ENCODE measurements around the gene PLK2.

DNA sequence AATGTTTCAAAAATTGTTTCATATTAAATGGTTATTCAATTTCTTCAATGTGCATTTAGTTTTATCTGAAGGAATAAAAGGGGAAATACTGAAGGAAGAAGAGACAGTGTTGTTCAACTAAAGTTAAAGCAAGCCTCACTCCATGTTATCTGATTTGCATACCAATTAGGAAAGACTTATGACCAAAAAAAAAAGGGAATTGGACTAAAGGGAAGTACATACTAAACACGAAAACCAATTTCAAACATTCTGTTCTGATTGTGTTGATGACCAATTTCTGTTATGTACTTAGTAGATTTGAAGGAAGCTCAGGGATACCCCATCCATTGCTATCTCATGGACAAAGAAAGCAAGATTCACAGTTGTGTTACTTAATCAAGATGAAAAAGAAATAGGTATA, 26.4 kb upstream of the PLK2 start:
- TF ChIP-seq, protein P1, sequence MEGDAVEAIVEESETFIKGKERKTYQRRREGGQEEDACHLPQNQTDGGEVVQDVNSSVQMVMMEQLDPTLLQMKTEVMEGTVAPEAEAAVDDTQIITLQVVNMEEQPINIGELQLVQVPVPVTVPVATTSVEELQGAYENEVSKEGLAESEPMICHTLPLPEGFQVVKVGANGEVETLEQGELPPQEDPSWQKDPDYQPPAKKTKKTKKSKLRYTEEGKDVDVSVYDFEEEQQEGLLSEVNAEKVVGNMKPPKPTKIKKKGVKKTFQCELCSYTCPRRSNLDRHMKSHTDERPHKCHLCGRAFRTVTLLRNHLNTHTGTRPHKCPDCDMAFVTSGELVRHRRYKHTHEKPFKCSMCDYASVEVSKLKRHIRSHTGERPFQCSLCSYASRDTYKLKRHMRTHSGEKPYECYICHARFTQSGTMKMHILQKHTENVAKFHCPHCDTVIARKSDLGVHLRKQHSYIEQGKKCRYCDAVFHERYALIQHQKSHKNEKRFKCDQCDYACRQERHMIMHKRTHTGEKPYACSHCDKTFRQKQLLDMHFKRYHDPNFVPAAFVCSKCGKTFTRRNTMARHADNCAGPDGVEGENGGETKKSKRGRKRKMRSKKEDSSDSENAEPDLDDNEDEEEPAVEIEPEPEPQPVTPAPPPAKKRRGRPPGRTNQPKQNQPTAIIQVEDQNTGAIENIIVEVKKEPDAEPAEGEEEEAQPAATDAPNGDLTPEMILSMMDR (IDR thresholded peaks at IDR 0.05; ENCODE audit: extremely low read depth in 1 of 2, insufficient read depth in 1 of 2, low read depth in 1 of 2, low read length in 2 of 2), result no peak
- TF ChIP-seq POLR2A (IDR thresholded peaks at IDR 0.05; ENCODE audit: low read depth, low read length), result no peak
- TF ChIP-seq GATA2 (IDR thresholded peaks at IDR 0.05; ENCODE audit: insufficient read depth, insufficient read length, low read depth, low read length), result no peak
- no peak for TF ChIP-seq FOS (IDR thresholded peaks at IDR 0.05; ENCODE audit: borderline replicate concordance, insufficient read depth, low read length)

Data from endothelial cell of umbilical vein (primary cell).